ENCODE results near the gene SAYSD1. TPM values are rescaled to one million over a fixed set of nuclear protein-coding genes. Genes with fewer than 3 reads are reported as not detected.

The SAYSD1 gene
- total RNA-seq, 4 donors from 2014 or later, result 13.3 to 20.5 (median 16.3) TPM

- DNase-seq (ENCODE audit: low spot score), result no peak
- no peak for ATAC-seq (ENCODE audit: low FRiP score)
- no peak for TF ChIP-seq CTCF (IDR thresholded peaks at IDR 0.05)
Observed at GRCh38 chr6:39079197-39080125, 35.5 kb downstream of the SAYSD1 start.

GRCh38 chr6:39078695-39079094, 36.3 kb downstream of the SAYSD1 start:
- DNase-seq (ENCODE audit: low spot score), result no peak
- no peak for ATAC-seq (ENCODE audit: low FRiP score)
- no peak for TF ChIP-seq CTCF (IDR thresholded peaks at IDR 0.05)

- ATAC-seq (ENCODE audit: low FRiP score) (no peak), DNase-seq (ENCODE audit: low spot score) (no peak)
- TF ChIP-seq CTCF (IDR thresholded peaks at IDR 0.05), result no peak
Observed at GRCh38 chr6:39077882-39078594, 36.9 kb downstream of the SAYSD1 start.

GRCh38 chr6:39076623-39077535, 38.1 kb downstream of the SAYSD1 start:
- TF ChIP-seq CTCF (IDR thresholded peaks at IDR 0.05), result no peak
- no peak for ATAC-seq (ENCODE audit: low FRiP score)

GRCh38 chr6:39075807-39076622, 39.0 kb downstream of the SAYSD1 start:
- ATAC-seq (ENCODE audit: low FRiP score), result no peak
- no peak for TF ChIP-seq CTCF (IDR thresholded peaks at IDR 0.05)

More at GRCh38 chr6:39076623-39077535, 38.1 kb downstream of the SAYSD1 start:
- no peak for DNase-seq (ENCODE audit: low spot score)

More at GRCh38 chr6:39075807-39076622, 39.0 kb downstream of the SAYSD1 start:
- no peak for DNase-seq (ENCODE audit: low spot score)
